Stimulated activated CD8-positive, alpha-beta memory T cell treated with anti-CD3 and anti-CD28 coated beads, Interleukin-12 subunit alpha, Interleukin-12 subunit beta, amount 100 ng/mL, for 24 hours (primary cell): Measurements from ENCODE around the gene GGT7.
"Not testable (repeated sequence)": the region's sequence is repeated elsewhere in the genome, so short reads cannot be mapped to it uniquely, and the experiment has no call there.

Source experiments
- DNase-seq: peaks from one replicate; pipeline ENCODE4 v3.0.0-alpha.2; 2020; ENCODE audit errors: extremely low read depth

The GGT7 gene

GRCh38 chr20:34883087-34883688, 10.5 kb upstream of the GGT7 start:
- no peak for DNase-seq

GRCh38 chr20:34881689-34882088, 9.0 kb upstream of the GGT7 start:
- DNase-seq, result no peak

- not testable (repeated sequence) for DNase-seq
Observed at GRCh38 chr20:34880971-34881370, 8.3 kb upstream of the GGT7 start.

- no peak for DNase-seq
Observed at GRCh38 chr20:34880215-34880850, 7.7 kb upstream of the GGT7 start.

- peak; percentile 78 for DNase-seq
Observed at GRCh38 chr20:34876406-34877282, 4.0 kb upstream of the GGT7 start, which contains the start of gene ACSS2. ACSS2 (plus strand) TSS chr20:34876612; CDS start chr20:34876646, 34 bp downstream.

- DNase-seq, result no peak
Observed at GRCh38 chr20:34875642-34876405, 3.2 kb upstream of the GGT7 start.

- DNase-seq, result no peak
Observed at GRCh38 chr20:34874094-34874654, 1.5 kb upstream of the GGT7 start.

GRCh38 chr20:34873583-34874093, 982 bp upstream of the GGT7 start:
- DNase-seq, result no peak

- no peak for DNase-seq
Observed at GRCh38 chr20:34871966-34872621, 562 bp downstream of the GGT7 start.

GRCh38 chr20:34871320-34871926, 1.2 kb downstream of the GGT7 start:
- DNase-seq, result no peak

GRCh38 chr20:34864216-34864615, 8.4 kb downstream of the GGT7 start:
- DNase-seq, result no peak

- DNase-seq, result no peak
Observed at GRCh38 chr20:34863421-34863965, 9.2 kb downstream of the GGT7 start.

- DNase-seq, result no peak
Observed at GRCh38 chr20:34862724-34863123, 9.9 kb downstream of the GGT7 start.

- no peak for DNase-seq
Observed at GRCh38 chr20:34861386-34862084, 11.1 kb downstream of the GGT7 start.

- no peak for DNase-seq
Observed at GRCh38 chr20:34859826-34860545, 12.7 kb downstream of the GGT7 start.

GRCh38 chr20:34859367-34859766, 13.3 kb downstream of the GGT7 start:
- no peak for DNase-seq

- no peak for DNase-seq
Observed at GRCh38 chr20:34852298-34852697, 20.4 kb downstream of the GGT7 start.

GRCh38 chr20:34850969-34851368, 21.7 kb downstream of the GGT7 start:
- no peak for DNase-seq

GRCh38 chr20:34849778-34850177, 22.9 kb downstream of the GGT7 start:
- DNase-seq, result no peak
